D721Med (cell line): ENCODE results near the gene LTBP4.

Source experiments
- DNase-seq: peaks from one replicate; pipeline ENCODE4 v3.0.0; 2011; ENCODE audit warnings: low spot score; ENCODE audit not compliant: insufficient read length
- FAIRE-seq: peaks from 2 replicates; lab custom pipeline; 2011; peaks lifted over from hg19 to GRCh38; lab: Jason Lieb, UNC
- TF ChIP-seq, protein P1 (sequence below): IDR thresholded peaks from 2 replicates; pipeline ENCODE4 v1.5.1; 2012; ENCODE audit warnings: mild to moderate bottlenecking, control low read depth; ENCODE audit not compliant: insufficient read depth; ENCODE audit errors: missing control alignments

The LTBP4 gene

DNA sequence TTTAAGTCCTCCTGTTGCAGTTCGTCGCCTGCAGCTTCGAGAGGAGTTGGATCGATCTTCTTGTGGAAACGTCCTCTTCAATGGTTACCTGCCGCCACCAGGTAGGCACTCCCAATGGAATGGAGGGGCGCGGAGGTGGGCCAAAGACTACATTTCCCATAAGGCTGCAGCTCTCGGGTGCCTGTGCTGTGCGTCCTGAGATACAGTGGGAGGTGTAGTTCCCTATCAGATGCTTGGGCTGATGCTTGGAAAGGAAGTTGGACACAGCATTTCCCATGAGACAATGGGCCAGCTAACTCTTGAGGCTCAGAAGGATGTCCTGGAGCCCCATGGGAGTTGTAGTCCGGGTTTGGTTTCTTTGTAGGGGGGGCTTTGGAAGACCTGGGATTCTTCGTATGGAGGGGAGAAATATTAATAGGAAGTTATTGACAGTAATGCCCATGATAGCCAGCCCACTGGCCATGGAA is 22.7 kb upstream of the LTBP4 start:
- DNase-seq (no peak), FAIRE-seq (no peak)
- TF ChIP-seq, protein P1, sequence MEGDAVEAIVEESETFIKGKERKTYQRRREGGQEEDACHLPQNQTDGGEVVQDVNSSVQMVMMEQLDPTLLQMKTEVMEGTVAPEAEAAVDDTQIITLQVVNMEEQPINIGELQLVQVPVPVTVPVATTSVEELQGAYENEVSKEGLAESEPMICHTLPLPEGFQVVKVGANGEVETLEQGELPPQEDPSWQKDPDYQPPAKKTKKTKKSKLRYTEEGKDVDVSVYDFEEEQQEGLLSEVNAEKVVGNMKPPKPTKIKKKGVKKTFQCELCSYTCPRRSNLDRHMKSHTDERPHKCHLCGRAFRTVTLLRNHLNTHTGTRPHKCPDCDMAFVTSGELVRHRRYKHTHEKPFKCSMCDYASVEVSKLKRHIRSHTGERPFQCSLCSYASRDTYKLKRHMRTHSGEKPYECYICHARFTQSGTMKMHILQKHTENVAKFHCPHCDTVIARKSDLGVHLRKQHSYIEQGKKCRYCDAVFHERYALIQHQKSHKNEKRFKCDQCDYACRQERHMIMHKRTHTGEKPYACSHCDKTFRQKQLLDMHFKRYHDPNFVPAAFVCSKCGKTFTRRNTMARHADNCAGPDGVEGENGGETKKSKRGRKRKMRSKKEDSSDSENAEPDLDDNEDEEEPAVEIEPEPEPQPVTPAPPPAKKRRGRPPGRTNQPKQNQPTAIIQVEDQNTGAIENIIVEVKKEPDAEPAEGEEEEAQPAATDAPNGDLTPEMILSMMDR = no peak

- TF ChIP-seq, protein P1 = no peak
- no peak for FAIRE-seq
Observed at GRCh38 chr19:40580619-40581018, 20.6 kb upstream of the LTBP4 start.

GRCh38 chr19:40581531-40581930 is 19.6 kb upstream of the LTBP4 start:
- TF ChIP-seq, protein P1 = no peak
- FAIRE-seq (no peak), DNase-seq (no peak)

More at GRCh38 chr19:40580619-40581018, 20.6 kb upstream of the LTBP4 start:
- DNase-seq = no peak

DNA sequence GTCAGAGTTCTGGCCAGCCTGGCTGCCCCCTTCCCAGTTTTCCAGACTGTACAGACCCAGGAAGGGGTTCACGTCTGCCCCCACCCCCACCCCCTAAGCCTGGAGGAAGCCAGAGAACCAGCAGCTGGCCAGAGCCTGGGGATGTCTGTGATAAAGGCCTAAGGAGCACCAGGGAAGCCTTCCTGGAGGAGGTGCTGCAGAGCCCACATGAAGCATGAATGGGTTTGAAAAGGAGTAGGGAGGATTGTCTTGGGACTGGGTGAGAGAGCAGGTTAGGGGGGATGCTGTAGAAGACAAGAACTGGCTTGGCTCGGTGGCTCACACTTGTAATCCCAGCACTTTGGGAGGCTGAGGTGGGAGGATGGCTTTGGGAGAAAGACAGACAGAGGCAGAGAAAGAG is 18.7 kb upstream of the LTBP4 start:
- DNase-seq (no peak), FAIRE-seq (no peak)
- TF ChIP-seq, protein P1 = no peak

DNA sequence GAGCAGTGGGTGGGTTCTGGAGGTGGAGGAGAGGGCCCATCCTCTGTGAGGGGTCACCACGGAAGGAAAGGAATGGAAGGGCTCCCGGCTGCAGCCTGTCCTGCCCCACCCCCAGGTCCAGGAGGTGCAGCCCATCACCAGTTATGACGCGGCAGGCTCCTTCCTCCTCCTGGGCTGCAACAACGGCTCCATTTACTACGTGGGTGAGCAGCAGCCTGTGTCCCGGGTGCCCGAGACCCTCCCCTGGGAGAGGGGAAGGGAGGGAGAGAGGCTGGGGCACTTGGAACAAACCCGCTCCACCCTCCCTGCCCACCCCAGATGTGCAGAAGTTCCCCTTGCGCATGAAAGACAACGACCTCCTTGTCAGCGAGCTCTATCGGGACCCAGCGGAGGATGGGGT is 17.9 kb upstream of the LTBP4 start:
- TF ChIP-seq, protein P1 = no peak
- DNase-seq = no peak
- FAIRE-seq = no peak

GRCh38 chr19:40584007-40584406 is 17.2 kb upstream of the LTBP4 start:
- DNase-seq (no peak), FAIRE-seq (no peak)
- TF ChIP-seq, protein P1 = peak; percentile 9

- no peak for FAIRE-seq
- TF ChIP-seq, protein P1 = no peak
- DNase-seq = no peak
Observed at GRCh38 chr19:40585241-40585981, 15.8 kb upstream of the LTBP4 start.
